ENCODE measurements around the gene TRNAU1AP.
A peak's percentile ranks its signal among the peaks of the same experiment; 100 is the strongest.

Gene TRNAU1AP

GRCh38 chr1:28517649-28517999 lies 35.3 kb upstream of the TRNAU1AP start:
- Histone ChIP-seq H3K9me2 (replicated peaks; ENCODE audit: control insufficient read depth, low read length) (no peaks in the 10 kb centered on the region), H3K9me3 (ENCODE audit: control insufficient read depth, insufficient read depth, low read length) (no peaks in the 10 kb centered on the region), H3K79me2 (ENCODE audit: control insufficient read depth, low read length) (peaks cover 51% of the 10 kb centered on the region), H3K4me2 (ENCODE audit: low read length) (peak overlapping the region; percentile 87), H4K20me1 (ENCODE audit: control insufficient read depth, insufficient read depth, low read depth, low read length) (peaks cover 8% of the 10 kb centered on the region; the same call in 1 of the 2 replicates), H3K27ac (ENCODE audit: low read depth, low read length) (peak overlapping the region; percentile 68), H3K4me1 (ENCODE audit: control insufficient read depth, low read length) (peaks cover 54% of the 10 kb centered on the region), H3K4me3 (ENCODE audit: low read length) (peak overlapping the region; percentile 81), H3F3A (ENCODE audit: control insufficient read depth, insufficient read depth) (peaks cover 40% of the 10 kb centered on the region), H3K36me3 (ENCODE audit: control insufficient read depth, low read length) (peaks cover 46% of the 10 kb centered on the region), H3K27me3 (ENCODE audit: control insufficient read depth, low read length) (no peaks in the 10 kb centered on the region)
- no peak for TF ChIP-seq EZH2phosphoT487 (IDR thresholded peaks at IDR 0.05; ENCODE audit: borderline replicate concordance, low read length)
- no peak for TF ChIP-seq CTCF (IDR thresholded peaks at IDR 0.05; ENCODE audit: low read depth, low read length, poor library complexity, severe bottlenecking)

- H3K4me1 ChIP-seq (ENCODE audit: control insufficient read depth, low read length) = peaks cover 49% of the 10 kb centered on the region
- peaks cover 43% of the 10 kb centered on the region for H3K36me3 ChIP-seq (ENCODE audit: control insufficient read depth, low read length)
- peaks cover 8% of the 10 kb centered on the region; the same call in 1 of the 2 replicates for H4K20me1 ChIP-seq (ENCODE audit: control insufficient read depth, insufficient read depth, low read depth, low read length)
- peaks cover 37% of the 10 kb centered on the region for H3F3A ChIP-seq (ENCODE audit: control insufficient read depth, insufficient read depth)
- peak overlapping the region; percentile 81 for H3K4me3 ChIP-seq (ENCODE audit: low read length)
- H3K27ac ChIP-seq (ENCODE audit: low read depth, low read length) = peak overlapping the region; percentile 68
- no peaks in the 10 kb centered on the region for H3K9me3 ChIP-seq (ENCODE audit: control insufficient read depth, insufficient read depth, low read length)
- peaks cover 57% of the 10 kb centered on the region for H3K79me2 ChIP-seq (ENCODE audit: control insufficient read depth, low read length)
- H3K27me3 ChIP-seq (ENCODE audit: control insufficient read depth, low read length) = no peaks in the 10 kb centered on the region
- no peak for TF ChIP-seq EZH2phosphoT487 (IDR thresholded peaks at IDR 0.05; ENCODE audit: borderline replicate concordance, low read length)
- peak; percentile 88 for TF ChIP-seq CTCF (IDR thresholded peaks at IDR 0.05; ENCODE audit: low read depth, low read length, poor library complexity, severe bottlenecking)
- H3K9me2 ChIP-seq (replicated peaks; ENCODE audit: control insufficient read depth, low read length) = no peaks in the 10 kb centered on the region
- H3K4me2 ChIP-seq (ENCODE audit: low read length) = peak overlapping the region; percentile 87
Observed at GRCh38 chr1:28518000-28518744, 34.7 kb upstream of the TRNAU1AP start.

GRCh38 chr1:28518745-28519341 lies 34.0 kb upstream of the TRNAU1AP start:
- Histone ChIP-seq H3K27me3 (ENCODE audit: control insufficient read depth, low read length) (no peaks in the 10 kb centered on the region), H3K79me2 (ENCODE audit: control insufficient read depth, low read length) (peaks cover 64% of the 10 kb centered on the region), H3K4me1 (ENCODE audit: control insufficient read depth, low read length) (peaks cover 43% of the 10 kb centered on the region), H3F3A (ENCODE audit: control insufficient read depth, insufficient read depth) (peaks cover 31% of the 10 kb centered on the region), H3K9me3 (ENCODE audit: control insufficient read depth, insufficient read depth, low read length) (no peaks in the 10 kb centered on the region), H3K36me3 (ENCODE audit: control insufficient read depth, low read length) (peaks cover 43% of the 10 kb centered on the region), H4K20me1 (ENCODE audit: control insufficient read depth, insufficient read depth, low read depth, low read length) (peaks cover 8% of the 10 kb centered on the region; the same call in 1 of the 2 replicates), H3K27ac (ENCODE audit: low read depth, low read length) (peak overlapping the region; percentile 68), H3K9me2 (replicated peaks; ENCODE audit: control insufficient read depth, low read length) (no peaks in the 10 kb centered on the region), H3K4me3 (ENCODE audit: low read length) (peak overlapping the region; percentile 81), H3K4me2 (ENCODE audit: low read length) (peak overlapping the region; percentile 84)
- TF ChIP-seq CTCF (IDR thresholded peaks at IDR 0.05; ENCODE audit: low read depth, low read length, poor library complexity, severe bottlenecking) (no peak), EZH2phosphoT487 (IDR thresholded peaks at IDR 0.05; ENCODE audit: borderline replicate concordance, low read length) (no peak)

All from DOHH2 (cell line).